Body of pancreas (tissue), 4 donors: ENCODE results near the gene ARHGEF19.

ENCODE experiments used
- CTCF ChIP-seq, 7 experiments: fragments of 450-650 bp in 4 of 7; fragments of 200-600 bp in 3 of 7; sonication (generic) in 3 of 7; IDR thresholded peaks; one replicate each; pipeline ENCODE4 v1.5.1; 2016 to 2019; ENCODE audit warnings: antibody characterized with exemption in 7 of 7
- POLR2A ChIP-seq, 3 donors: fragments of 450-650 bp; IDR thresholded peaks; one replicate each; pipeline ENCODE4 v1.6.1; 2016; ENCODE audit warnings: antibody characterized with exemption in 3 of 3, mild to moderate bottlenecking in 2 of 3

DNA sequence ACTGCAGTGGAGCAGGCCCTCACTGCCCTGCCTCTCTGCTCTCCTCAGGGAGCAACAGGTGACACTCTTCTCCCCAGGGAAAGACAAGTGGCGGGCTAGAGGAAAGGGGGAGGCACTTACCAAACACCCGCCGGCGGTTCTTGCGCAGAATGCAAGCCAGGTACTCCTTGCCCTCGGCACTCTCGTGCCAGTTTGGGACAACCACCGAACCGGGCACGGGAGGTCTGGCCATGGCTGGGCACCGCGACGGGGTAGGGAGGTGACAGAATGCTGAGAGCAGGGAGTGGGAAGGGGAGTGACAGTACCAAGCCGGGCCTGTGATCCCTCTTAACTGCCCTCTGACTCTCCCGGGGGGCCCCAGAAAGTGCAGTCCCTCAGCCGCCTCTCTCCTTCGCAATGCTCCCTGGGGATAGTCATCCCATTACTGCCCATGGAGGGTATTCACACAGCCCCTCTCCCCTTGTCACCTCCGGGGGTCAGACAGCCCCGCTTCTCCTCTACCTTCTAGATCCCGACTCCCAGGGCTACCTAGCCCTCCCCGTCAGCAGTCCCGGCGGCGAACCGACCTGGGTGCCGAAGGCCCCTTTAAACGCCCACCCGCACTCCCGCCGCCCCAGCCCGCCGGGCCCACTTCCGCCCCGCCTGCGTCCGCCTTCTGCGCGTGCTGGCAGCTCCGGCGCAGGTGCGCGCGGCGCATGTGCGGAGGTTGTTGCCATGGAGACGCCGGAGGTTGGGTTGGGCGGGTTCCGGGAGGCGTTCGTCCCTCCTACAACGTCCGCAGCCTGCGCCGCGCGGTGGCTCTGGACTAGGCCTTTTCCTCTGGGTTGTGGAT lies 24.3 kb upstream of the ARHGEF19 start, which contains the start of gene CPLANE2:
- TF ChIP-seq CTCF (IDR thresholded peaks at IDR 0.05) (no peak), POLR2A (IDR thresholded peaks at IDR 0.05) (peak; percentile 52 to 76 (median 75))
